HL-60 (cell line): ENCODE data around the gene TRIO.

Source experiments
- GABPA ChIP-seq: IDR thresholded peaks from 2 replicates; pipeline ENCODE4 v1.6.1; 2012; ENCODE audit warnings: low read depth
- POLR2AphosphoS5 ChIP-seq: IDR thresholded peaks from 2 replicates; pipeline ENCODE4 v1.6.1; 2012; ENCODE audit warnings: low read depth
- TF ChIP-seq, protein P1 (sequence below): IDR thresholded peaks from 2 replicates; pipeline ENCODE4 v1.6.1; 2012; ENCODE audit warnings: low read depth; ENCODE audit not compliant: insufficient replicate concordance
- TF ChIP-seq, protein P2 (sequence below): IDR thresholded peaks from one replicate; pipeline ENCODE4 v1.5.1; 2011; ENCODE audit warnings: low read length, control low read depth, inconsistent platforms; ENCODE audit not compliant: insufficient read depth

GRCh38 chr5:14308384-14309154 is 165.4 kb downstream of the TRIO start:
- TF ChIP-seq POLR2AphosphoS5 (no peak), GABPA (no peak)
- TF ChIP-seq, protein P1, sequence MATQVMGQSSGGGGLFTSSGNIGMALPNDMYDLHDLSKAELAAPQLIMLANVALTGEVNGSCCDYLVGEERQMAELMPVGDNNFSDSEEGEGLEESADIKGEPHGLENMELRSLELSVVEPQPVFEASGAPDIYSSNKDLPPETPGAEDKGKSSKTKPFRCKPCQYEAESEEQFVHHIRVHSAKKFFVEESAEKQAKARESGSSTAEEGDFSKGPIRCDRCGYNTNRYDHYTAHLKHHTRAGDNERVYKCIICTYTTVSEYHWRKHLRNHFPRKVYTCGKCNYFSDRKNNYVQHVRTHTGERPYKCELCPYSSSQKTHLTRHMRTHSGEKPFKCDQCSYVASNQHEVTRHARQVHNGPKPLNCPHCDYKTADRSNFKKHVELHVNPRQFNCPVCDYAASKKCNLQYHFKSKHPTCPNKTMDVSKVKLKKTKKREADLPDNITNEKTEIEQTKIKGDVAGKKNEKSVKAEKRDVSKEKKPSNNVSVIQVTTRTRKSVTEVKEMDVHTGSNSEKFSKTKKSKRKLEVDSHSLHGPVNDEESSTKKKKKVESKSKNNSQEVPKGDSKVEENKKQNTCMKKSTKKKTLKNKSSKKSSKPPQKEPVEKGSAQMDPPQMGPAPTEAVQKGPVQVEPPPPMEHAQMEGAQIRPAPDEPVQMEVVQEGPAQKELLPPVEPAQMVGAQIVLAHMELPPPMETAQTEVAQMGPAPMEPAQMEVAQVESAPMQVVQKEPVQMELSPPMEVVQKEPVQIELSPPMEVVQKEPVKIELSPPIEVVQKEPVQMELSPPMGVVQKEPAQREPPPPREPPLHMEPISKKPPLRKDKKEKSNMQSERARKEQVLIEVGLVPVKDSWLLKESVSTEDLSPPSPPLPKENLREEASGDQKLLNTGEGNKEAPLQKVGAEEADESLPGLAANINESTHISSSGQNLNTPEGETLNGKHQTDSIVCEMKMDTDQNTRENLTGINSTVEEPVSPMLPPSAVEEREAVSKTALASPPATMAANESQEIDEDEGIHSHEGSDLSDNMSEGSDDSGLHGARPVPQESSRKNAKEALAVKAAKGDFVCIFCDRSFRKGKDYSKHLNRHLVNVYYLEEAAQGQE: no peak
- TF ChIP-seq, protein P2, sequence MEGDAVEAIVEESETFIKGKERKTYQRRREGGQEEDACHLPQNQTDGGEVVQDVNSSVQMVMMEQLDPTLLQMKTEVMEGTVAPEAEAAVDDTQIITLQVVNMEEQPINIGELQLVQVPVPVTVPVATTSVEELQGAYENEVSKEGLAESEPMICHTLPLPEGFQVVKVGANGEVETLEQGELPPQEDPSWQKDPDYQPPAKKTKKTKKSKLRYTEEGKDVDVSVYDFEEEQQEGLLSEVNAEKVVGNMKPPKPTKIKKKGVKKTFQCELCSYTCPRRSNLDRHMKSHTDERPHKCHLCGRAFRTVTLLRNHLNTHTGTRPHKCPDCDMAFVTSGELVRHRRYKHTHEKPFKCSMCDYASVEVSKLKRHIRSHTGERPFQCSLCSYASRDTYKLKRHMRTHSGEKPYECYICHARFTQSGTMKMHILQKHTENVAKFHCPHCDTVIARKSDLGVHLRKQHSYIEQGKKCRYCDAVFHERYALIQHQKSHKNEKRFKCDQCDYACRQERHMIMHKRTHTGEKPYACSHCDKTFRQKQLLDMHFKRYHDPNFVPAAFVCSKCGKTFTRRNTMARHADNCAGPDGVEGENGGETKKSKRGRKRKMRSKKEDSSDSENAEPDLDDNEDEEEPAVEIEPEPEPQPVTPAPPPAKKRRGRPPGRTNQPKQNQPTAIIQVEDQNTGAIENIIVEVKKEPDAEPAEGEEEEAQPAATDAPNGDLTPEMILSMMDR: no peak
